Peyer's patch (tissue), 4 donors: Measurements from ENCODE around the gene METTL17. TPM values are rescaled to one million over a fixed set of nuclear protein-coding genes. Genes with fewer than 3 reads are reported as not detected.
A peak's percentile ranks its signal among the peaks of the same experiment; 100 is the strongest.

Source experiments
- DNase-seq, 3 donors: peaks; one replicate each; pipeline ENCODE4 v3.0.0-alpha.2; 2017 to 2019
- H3K27ac ChIP-seq, 4 donors: fragments of 200-600 bp; sonication (generic); one replicate each; pipeline ENCODE4 v1.5.1; 2016 to 2019
- H3K27me3 ChIP-seq, 2 donors: fragments of 200-600 bp; sonication (generic); one replicate each; pipeline ENCODE4 v1.5.1; 2019
- H3K36me3 ChIP-seq, 3 donors: fragments of 200-600 bp; sonication (generic); one replicate each; pipeline ENCODE4 v1.5.1; 2016 to 2019
- H3K4me1 ChIP-seq, 4 donors: fragments of 200-600 bp; sonication (generic); one replicate each; pipeline ENCODE4 v1.5.1; 2016 to 2019
- H3K4me3 ChIP-seq, 4 donors: fragments of 200-600 bp; sonication (generic); 1 replicate in 3 of 4; 2 replicates in 1 of 4; pipeline ENCODE4 v1.5.1; 2016 to 2019; ENCODE audit warnings: mild to moderate bottlenecking in 1 of 4
- H3K9me3 ChIP-seq, 4 donors: fragments of 200-600 bp; sonication (generic); one replicate each; pipeline ENCODE4 v1.5.1; 2016 to 2019; ENCODE audit warnings: mild to moderate bottlenecking in 1 of 4
- CTCF ChIP-seq, 6 experiments: fragments of 450-650 bp in 4 of 6; fragments of 200-600 bp in 2 of 6; sonication (generic) in 1 of 6; IDR thresholded peaks; one replicate each; pipeline ENCODE4 v1.5.1; 2017 to 2019; ENCODE audit warnings: antibody characterized with exemption in 6 of 6, mild to moderate bottlenecking in 3 of 6, moderate library complexity in 1 of 6
- POLR2A ChIP-seq, 2 donors: fragments of 450-650 bp; IDR thresholded peaks; one replicate each; pipeline ENCODE4 v1.5.1; 2017; ENCODE audit warnings: antibody characterized with exemption in 2 of 2, mild to moderate bottlenecking in 2 of 2, moderate library complexity in 2 of 2
- total RNA-seq, 4 donors: library from RNA; depleted of rRNA; stranded (reverse); fragments of >200 nt; gene quantifications; one replicate each; pipeline ENCODE4 v1.1.0, GENCODE V29; 2016

METTL17 gene
- total RNA-seq, 4 donors from 2014 or later: 118 to 166 (median 124) TPM

GRCh38 chr14:20969336-20969735, 20.4 kb upstream of the METTL17 start:
- no peak overlapping the region for H3K4me3 ChIP-seq
- H3K36me3 ChIP-seq: no peaks in the 10 kb centered on the region
- no peak for TF ChIP-seq CTCF (IDR thresholded peaks at IDR 0.05)
- TF ChIP-seq POLR2A (IDR thresholded peaks at IDR 0.05): no peak

GRCh38 chr14:20970647-20970982, 19.2 kb upstream of the METTL17 start:
- Histone ChIP-seq H3K27ac (peak overlapping the region in 3 of 4 donors; percentile 33 to 73 (median 51)), H3K4me3 (peak overlapping the region; percentile 49 to 65 (median 60))

More at GRCh38 chr14:20969336-20969735, 20.4 kb upstream of the METTL17 start:
- no peaks in the 10 kb centered on the region for H3K9me3 ChIP-seq
- DNase-seq: no peak
- H3K27me3 ChIP-seq: no peaks in the 10 kb centered on the region
- H3K27ac ChIP-seq: no peak overlapping the region
- H3K4me1 ChIP-seq: peaks cover 0 to 4% (median 2%) of the 10 kb centered on the region in 4 donors

GRCh38 chr14:20970983-20971704, 18.6 kb upstream of the METTL17 start:
- no peak for TF ChIP-seq POLR2A (IDR thresholded peaks at IDR 0.05)
- TF ChIP-seq CTCF (IDR thresholded peaks at IDR 0.05): peak; percentile 76 to 91 (median 84)
- DNase-seq: peak; percentile 76 to 91 (median 89)

More at GRCh38 chr14:20970647-20970982, 19.2 kb upstream of the METTL17 start:
- no peaks in the 10 kb centered on the region for H3K36me3 ChIP-seq
- TF ChIP-seq POLR2A (IDR thresholded peaks at IDR 0.05): no peak
- TF ChIP-seq CTCF (IDR thresholded peaks at IDR 0.05): no peak
- H3K4me1 ChIP-seq: peaks cover 0 to 4% (median 2%) of the 10 kb centered on the region in 4 donors
- DNase-seq: no peak
- no peaks in the 10 kb centered on the region for H3K27me3 ChIP-seq
- no peaks in the 10 kb centered on the region for H3K9me3 ChIP-seq

GRCh38 chr14:20971705-20972021, 18.1 kb upstream of the METTL17 start:
- peaks cover 0 to 4% (median 2%) of the 10 kb centered on the region in 4 donors for H3K4me1 ChIP-seq
- H3K9me3 ChIP-seq: no peaks in the 10 kb centered on the region
- no peaks in the 10 kb centered on the region for H3K36me3 ChIP-seq
- no peak for TF ChIP-seq CTCF (IDR thresholded peaks at IDR 0.05)
- no peak for TF ChIP-seq POLR2A (IDR thresholded peaks at IDR 0.05)
- H3K4me3 ChIP-seq: peak overlapping the region; percentile 49 to 65 (median 60)
- H3K27ac ChIP-seq: peak overlapping the region in 2 of 4 donors; percentile 51 to 73
- H3K27me3 ChIP-seq: no peaks in the 10 kb centered on the region
- no peak for DNase-seq

More at GRCh38 chr14:20970983-20971704, 18.6 kb upstream of the METTL17 start:
- Histone ChIP-seq H3K27me3 (no peaks in the 10 kb centered on the region), H3K27ac (peak overlapping the region; percentile 13 to 73 (median 42)), H3K4me1 (peaks cover 0 to 4% (median 2%) of the 10 kb centered on the region in 4 donors), H3K36me3 (no peaks in the 10 kb centered on the region), H3K9me3 (no peaks in the 10 kb centered on the region), H3K4me3 (peak overlapping the region; percentile 49 to 65 (median 60))

GRCh38 chr14:20973501-20973900, 16.3 kb upstream of the METTL17 start:
- Histone ChIP-seq H3K4me3 (no peak overlapping the region), H3K27me3 (no peaks in the 10 kb centered on the region), H3K36me3 (no peaks in the 10 kb centered on the region), H3K4me1 (peaks cover 0 to 4% (median 2%) of the 10 kb centered on the region in 4 donors), H3K9me3 (no peaks in the 10 kb centered on the region), H3K27ac (no peak overlapping the region)
- DNase-seq: no peak
- TF ChIP-seq POLR2A (IDR thresholded peaks at IDR 0.05) (no peak), CTCF (IDR thresholded peaks at IDR 0.05) (no peak)
